Measurements from ENCODE around the gene INO80D. TPM values are rescaled to one million over a fixed set of nuclear protein-coding genes. Genes with fewer than 3 reads are reported as not detected.

The INO80D gene
- total RNA-seq, 1 donor from 2014 or later: 11.3 TPM

DNA sequence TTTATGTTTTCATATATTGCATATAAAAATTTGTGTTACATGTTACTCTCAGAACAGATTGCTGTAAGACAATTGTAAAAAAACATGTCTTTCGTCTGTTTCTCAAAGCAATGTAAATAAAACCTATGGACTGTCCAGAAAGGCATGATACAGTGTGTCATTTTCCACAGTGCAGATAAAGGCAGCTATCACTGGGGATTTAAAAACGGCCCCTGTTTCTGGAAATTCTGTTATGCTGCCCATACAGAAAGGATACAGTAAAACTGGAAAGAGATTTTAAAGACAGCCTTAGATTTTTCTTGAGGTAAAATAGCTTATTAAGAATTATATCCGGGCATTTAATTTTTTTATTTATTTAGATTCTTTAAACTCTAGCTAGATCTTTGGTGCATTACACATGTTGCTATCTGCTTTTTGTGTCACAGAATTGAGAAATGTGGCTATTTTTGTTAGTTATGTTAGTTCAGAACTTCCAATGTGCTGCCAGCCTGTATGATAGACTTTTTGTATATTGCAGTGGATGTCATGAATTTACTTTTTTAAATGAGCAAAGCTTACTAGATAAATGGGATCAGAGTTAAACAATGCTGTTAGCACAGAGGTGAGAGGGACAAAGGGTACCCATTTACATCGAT, 859 bp upstream of the INO80D start:
- H3K36me3 ChIP-seq: peaks cover 4% of the 10 kb centered on the region
- peaks cover 5% of the 10 kb centered on the region for H4K20me1 ChIP-seq (ENCODE audit: low read depth)
- H3K4me3 ChIP-seq: peak overlapping the region; percentile 89
- peak overlapping the region; percentile 95 for H3K9ac ChIP-seq
- peak overlapping the region; percentile 89 for H3K4me2 ChIP-seq
- TF ChIP-seq EZH2phosphoT487 (IDR thresholded peaks at IDR 0.05) (no peak), CTCF (IDR thresholded peaks at IDR 0.05) (no peak), EZH2 (IDR thresholded peaks at IDR 0.05) (no peak)
- peaks cover 34% of the 10 kb centered on the region for H3F3A ChIP-seq (ENCODE audit: low read depth)
- H3K79me2 ChIP-seq (ENCODE audit: low read depth): peaks cover 66% of the 10 kb centered on the region
- DNase-seq (ENCODE audit: low spot score): no peak
- H3K9me3 Mint-ChIP-seq: no peaks in the 10 kb centered on the region
- peak overlapping the region; percentile 42 for H3K27ac Mint-ChIP-seq
- H3K4me3 Mint-ChIP-seq: peak overlapping the region; percentile 99
- H3K27ac ChIP-seq: peak overlapping the region; percentile 97
- peak overlapping the region; percentile 93 for H2AFZ ChIP-seq (replicated peaks)
- peaks cover 17% of the 10 kb centered on the region for H3K4me1 ChIP-seq
- H3K4me1 Mint-ChIP-seq: peaks cover 18% of the 10 kb centered on the region
- no peaks in the 10 kb centered on the region for H3K9me3 ChIP-seq (ENCODE audit: low read depth)
- no peaks in the 10 kb centered on the region for H3K27me3 ChIP-seq
- H3K36me3 Mint-ChIP-seq: peaks cover 3% of the 10 kb centered on the region
- peaks cover 2% of the 10 kb centered on the region for H3K27me3 Mint-ChIP-seq (ENCODE audit: insufficient read depth, low read depth)

DNA sequence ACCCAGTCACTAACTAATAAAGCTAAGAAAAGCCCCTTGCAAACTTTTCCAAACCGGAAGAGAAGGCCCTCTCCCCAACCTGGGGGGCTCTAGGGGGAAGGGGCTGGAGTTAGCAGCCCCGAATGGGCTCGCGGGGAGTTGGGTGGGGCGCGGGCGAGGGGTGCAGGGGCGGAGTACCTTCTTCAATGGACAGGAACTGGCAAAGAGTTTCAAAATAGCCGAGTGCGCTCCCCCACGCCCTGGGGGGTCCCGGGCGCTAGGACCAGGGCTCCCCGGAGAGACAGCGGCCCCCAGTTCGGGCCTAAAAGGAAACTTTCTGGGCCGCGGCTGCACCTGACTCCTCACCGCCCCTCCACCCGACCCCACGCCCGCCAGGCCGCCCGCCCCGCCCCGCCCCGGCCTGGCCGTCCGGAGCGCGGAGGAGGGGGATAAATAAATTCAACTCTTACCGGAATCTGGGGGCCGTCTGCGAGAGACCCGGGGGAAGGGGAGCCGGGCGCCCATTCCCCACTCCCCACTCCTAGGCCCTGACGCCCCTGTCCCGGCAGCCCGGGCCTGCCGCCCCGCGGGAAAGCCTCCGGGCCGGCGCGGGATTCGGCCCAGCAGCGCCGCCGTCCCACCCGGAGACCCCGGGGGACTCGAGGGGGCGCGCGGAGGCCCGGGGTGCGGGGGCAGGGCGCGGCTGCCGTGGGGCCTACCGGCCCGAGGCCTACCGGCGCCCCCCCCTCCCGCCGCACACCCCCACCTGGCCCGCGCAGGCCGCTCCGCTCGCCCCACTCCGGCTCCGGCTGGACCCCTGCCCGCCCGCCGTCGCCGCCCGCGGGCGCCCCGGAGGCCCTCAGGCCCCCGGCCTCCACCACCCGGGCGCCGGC, 868 bp downstream of the INO80D start:
- H3K9me3 Mint-ChIP-seq: no peaks in the 10 kb centered on the region

DNA sequence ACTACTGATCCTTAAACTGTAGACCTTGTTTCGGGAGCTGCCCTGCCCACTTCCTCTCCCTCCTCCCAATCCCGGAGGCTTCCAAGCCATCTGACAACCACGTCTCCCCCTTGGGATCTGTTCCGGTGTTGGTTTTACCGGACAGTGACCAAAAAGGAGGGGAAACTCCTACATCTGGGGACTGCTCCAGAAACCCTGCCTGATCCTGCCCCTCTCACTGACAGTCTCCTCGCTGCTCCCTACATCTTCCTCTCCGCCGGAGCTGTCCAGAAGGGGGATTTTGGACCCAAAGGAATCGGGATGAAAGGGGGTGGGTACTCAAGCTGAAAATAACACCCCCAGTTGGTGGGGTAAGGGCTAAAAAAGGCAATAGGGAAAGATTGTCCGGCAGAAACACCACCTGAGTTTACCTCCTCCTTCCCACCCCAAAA, 1.5 kb downstream of the INO80D start:
- H3K36me3 Mint-ChIP-seq: peaks cover 3% of the 10 kb centered on the region
- TF ChIP-seq CTCF (IDR thresholded peaks at IDR 0.05): no peak
- no peak for TF ChIP-seq EZH2 (IDR thresholded peaks at IDR 0.05)
- no peak for TF ChIP-seq EZH2phosphoT487 (IDR thresholded peaks at IDR 0.05)
- peaks cover 27% of the 10 kb centered on the region for H3K4me1 ChIP-seq

More for the DNA sequence above, 868 bp downstream of the INO80D start:
- Histone ChIP-seq H3F3A (ENCODE audit: low read depth) (peaks cover 39% of the 10 kb centered on the region), H3K4me3 (peak overlapping the region; percentile 89), H3K9ac (peak overlapping the region; percentile 95), H3K27me3 (no peaks in the 10 kb centered on the region), H3K36me3 (peaks cover 4% of the 10 kb centered on the region), H2AFZ (replicated peaks) (peak overlapping the region; percentile 93), H3K4me1 (peaks cover 21% of the 10 kb centered on the region), H4K20me1 (ENCODE audit: low read depth) (peaks cover 12% of the 10 kb centered on the region), H3K4me2 (peak overlapping the region; percentile 89), H3K27ac (peak overlapping the region; percentile 97), H3K79me2 (ENCODE audit: low read depth) (peaks cover 84% of the 10 kb centered on the region), H3K9me3 (ENCODE audit: low read depth) (no peaks in the 10 kb centered on the region)
- TF ChIP-seq EZH2 (IDR thresholded peaks at IDR 0.05): no peak
- no peak for TF ChIP-seq EZH2phosphoT487 (IDR thresholded peaks at IDR 0.05)
- Mint-ChIP-seq H3K27ac (peak overlapping the region; percentile 98), H3K36me3 (peaks cover 3% of the 10 kb centered on the region), H3K4me3 (peak overlapping the region; percentile 98), H3K27me3 (ENCODE audit: insufficient read depth, low read depth) (peaks cover 2% of the 10 kb centered on the region), H3K4me1 (peaks cover 21% of the 10 kb centered on the region)
- DNase-seq (ENCODE audit: low spot score): peak; percentile 56

More for the DNA sequence above, 1.5 kb downstream of the INO80D start:
- Histone ChIP-seq H3K27ac (peak overlapping the region; percentile 97), H3K79me2 (ENCODE audit: low read depth) (peaks cover 87% of the 10 kb centered on the region), H4K20me1 (ENCODE audit: low read depth) (peaks cover 17% of the 10 kb centered on the region), H3K36me3 (peaks cover 4% of the 10 kb centered on the region), H3F3A (ENCODE audit: low read depth) (peaks cover 45% of the 10 kb centered on the region), H3K4me2 (peak overlapping the region; percentile 89), H2AFZ (replicated peaks) (peak overlapping the region; percentile 60), H3K9me3 (ENCODE audit: low read depth) (no peaks in the 10 kb centered on the region), H3K4me3 (peak overlapping the region; percentile 89), H3K27me3 (no peaks in the 10 kb centered on the region), H3K9ac (peak overlapping the region; percentile 95)
- Mint-ChIP-seq H3K27me3 (ENCODE audit: insufficient read depth, low read depth) (peaks cover 2% of the 10 kb centered on the region), H3K27ac (peak overlapping the region; percentile 98), H3K4me1 (peaks cover 25% of the 10 kb centered on the region), H3K9me3 (no peaks in the 10 kb centered on the region), H3K4me3 (peak overlapping the region; percentile 98)
- peak; percentile 87 for DNase-seq (ENCODE audit: low spot score)
